Measurements from ENCODE around the gene IQCH.

The IQCH gene

DNA sequence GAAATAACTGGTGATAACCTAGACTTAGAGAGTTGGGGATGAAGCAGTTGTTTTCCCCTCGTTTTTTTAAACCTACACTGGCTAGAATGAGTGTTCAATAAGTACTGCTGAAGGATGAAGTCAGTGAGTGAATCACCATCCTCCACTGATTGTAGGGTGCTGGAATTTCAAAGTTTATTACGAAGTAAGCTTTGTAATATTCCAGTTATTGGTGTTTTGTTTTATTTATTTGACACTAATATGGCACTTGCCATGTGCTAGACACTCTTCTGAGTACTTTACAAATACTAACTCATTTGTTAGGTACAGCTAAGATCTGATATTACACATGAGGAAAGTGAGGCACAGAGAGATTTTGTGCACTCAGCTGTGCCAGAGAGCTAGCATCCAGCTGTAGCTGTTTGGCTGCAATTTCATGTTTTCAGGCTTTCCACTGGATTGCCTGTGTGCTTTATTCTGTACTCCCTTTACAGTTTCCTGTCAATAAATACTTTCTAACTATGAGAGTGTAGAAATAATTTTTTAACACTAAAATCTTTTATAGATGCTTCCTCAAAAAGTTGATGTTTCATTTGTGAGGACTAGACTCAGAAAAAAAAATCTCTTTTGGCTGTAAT lies 293.8 kb downstream of the IQCH start:
- TF ChIP-seq, protein P1, sequence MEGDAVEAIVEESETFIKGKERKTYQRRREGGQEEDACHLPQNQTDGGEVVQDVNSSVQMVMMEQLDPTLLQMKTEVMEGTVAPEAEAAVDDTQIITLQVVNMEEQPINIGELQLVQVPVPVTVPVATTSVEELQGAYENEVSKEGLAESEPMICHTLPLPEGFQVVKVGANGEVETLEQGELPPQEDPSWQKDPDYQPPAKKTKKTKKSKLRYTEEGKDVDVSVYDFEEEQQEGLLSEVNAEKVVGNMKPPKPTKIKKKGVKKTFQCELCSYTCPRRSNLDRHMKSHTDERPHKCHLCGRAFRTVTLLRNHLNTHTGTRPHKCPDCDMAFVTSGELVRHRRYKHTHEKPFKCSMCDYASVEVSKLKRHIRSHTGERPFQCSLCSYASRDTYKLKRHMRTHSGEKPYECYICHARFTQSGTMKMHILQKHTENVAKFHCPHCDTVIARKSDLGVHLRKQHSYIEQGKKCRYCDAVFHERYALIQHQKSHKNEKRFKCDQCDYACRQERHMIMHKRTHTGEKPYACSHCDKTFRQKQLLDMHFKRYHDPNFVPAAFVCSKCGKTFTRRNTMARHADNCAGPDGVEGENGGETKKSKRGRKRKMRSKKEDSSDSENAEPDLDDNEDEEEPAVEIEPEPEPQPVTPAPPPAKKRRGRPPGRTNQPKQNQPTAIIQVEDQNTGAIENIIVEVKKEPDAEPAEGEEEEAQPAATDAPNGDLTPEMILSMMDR (conservative IDR thresholded peaks at IDR 0.05; ENCODE audit: low read depth, low read length) = no peak
- H3K4me3 ChIP-seq (ENCODE audit: low read length) = no peak overlapping the region
- no peak for DNase-seq (ENCODE audit: low read depth)

DNA sequence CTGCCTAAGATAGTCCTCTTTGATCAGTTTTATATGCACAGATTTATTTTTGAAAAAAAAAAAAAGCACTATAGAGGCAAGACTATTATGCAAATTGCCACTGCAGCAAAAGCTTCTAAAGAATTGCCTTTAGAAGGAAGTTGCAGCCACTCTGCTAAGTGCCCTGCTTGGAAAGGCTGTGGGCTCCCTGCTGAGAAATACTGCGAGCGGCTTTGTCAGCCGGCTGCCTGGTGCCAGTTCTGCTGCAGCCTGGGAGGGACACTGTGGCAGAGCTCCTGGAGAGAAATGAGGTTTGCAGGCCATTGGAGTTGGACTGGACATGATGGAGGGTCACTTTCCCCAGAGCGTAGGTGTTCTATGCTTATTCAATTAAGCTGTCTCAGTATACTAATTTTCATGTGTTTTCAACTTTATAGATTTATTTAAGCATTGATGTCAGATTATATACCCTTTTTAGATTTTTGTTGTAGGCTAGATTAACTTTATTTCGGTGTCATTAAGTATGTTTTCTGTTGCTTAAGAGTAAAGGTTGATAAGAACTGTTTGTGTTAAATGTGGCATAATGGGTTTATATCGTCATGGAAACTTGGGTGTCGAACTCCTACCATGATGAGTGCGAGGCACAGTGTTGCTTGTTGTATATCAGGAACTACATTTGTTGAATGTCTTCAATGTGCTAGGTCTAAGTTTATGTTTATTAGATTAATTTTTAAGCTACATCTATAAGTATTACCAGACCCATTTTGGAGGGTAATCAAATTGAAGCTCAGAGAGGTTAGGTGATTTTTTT lies 294.5 kb downstream of the IQCH start:
- TF ChIP-seq, protein P1 (conservative IDR thresholded peaks at IDR 0.05; ENCODE audit: low read depth, low read length) = no peak
- no peak overlapping the region for H3K4me3 ChIP-seq (ENCODE audit: low read length)
- no peak for DNase-seq (ENCODE audit: low read depth)

DNA sequence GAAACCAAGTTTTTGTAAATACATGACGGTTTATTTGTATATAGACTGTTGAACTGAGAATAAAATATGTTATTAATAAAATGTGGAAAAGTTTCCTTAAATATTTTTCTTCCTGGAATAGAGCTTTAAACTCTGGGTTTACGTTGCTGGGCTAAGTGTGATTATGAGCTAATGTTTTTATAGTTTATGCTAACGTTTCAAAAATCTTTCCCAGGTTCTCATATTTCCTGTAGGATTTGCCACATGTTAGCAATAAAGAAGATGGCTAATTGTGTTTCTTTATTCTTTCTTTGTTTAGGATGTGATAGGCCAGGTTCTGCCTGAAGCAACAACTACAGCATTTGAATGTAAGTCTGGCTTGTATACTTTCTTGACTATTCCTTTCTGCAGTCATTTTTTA lies 295.1 kb downstream of the IQCH start:
- TF ChIP-seq, protein P1 (conservative IDR thresholded peaks at IDR 0.05; ENCODE audit: low read depth, low read length) = no peak
- no peak overlapping the region for H3K4me3 ChIP-seq (ENCODE audit: low read length)
- no peak for DNase-seq (ENCODE audit: low read depth)

DNA sequence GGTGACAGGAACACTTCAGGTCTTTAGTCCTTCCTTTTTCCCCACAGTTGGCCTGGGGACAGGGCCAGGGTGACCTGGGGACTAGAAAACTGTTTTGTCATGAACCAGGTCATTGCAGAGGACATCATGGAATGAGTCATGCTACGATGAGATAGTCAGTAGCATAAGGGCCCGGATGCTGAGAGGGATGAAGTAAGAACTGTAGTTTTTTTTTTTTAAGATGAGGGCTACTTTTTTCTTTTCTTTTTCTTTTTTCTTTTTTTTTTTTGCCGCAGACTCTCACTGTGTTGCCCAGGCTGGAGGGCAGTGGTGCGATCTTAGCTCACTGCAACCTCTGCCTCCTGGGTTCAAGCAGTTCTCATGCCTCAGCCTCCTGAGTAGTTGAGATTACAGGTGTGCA lies 295.9 kb downstream of the IQCH start:
- TF ChIP-seq, protein P1 (conservative IDR thresholded peaks at IDR 0.05; ENCODE audit: low read depth, low read length) = no peak
- DNase-seq (ENCODE audit: low read depth) = no peak

DNA sequence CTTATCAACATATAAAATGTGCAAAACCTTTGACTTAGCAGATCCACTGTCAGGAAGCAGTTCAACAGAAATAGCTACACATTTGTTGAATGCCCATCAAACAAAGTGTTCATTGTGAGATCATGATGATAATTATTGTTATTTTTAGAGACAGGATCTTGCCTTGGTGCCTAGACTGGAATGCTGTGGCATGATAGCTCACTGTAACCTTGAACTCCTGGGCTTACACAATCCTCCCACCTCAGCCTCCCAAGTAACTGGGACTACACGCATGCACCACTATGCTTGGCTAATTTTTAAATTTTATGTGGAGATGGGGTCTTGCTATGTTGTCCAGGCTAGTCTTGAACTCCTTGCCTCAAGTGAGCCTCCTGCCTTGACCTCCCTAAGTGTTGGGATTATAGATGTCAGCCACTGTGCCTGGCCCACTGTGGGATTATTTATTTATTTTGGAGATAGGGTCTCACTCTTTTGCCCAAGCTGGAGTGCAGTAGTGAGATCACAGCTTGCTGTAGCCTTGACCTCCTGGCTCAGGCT lies 296.7 kb downstream of the IQCH start:
- H3K4me3 ChIP-seq (ENCODE audit: low read length) = no peak overlapping the region
- TF ChIP-seq, protein P1 (conservative IDR thresholded peaks at IDR 0.05; ENCODE audit: low read depth, low read length) = no peak
- no peak for DNase-seq (ENCODE audit: low read depth)

More for the DNA sequence above, 295.9 kb downstream of the IQCH start:
- H3K4me3 ChIP-seq (ENCODE audit: low read length) = no peak overlapping the region
